IMR-90 (cell line): Measurements from ENCODE around the gene MACF1. TPM values are rescaled to one million over a fixed set of nuclear protein-coding genes. Genes with fewer than 3 reads are reported as not detected.

ENCODE experiments used
- ATAC-seq: fragments of 200-7000 bp; cut with Tn5 transposase; 2 replicates; pipeline ENCODE4 v1.9.1; 2020; ENCODE audit warnings: low read depth, mild to moderate bottlenecking, moderate library complexity
- BruUV-seq: library from RNA; stranded (reverse); fragments of 400-500 nt; replicated peaks from 2 replicates; lab custom pipeline; 2021; lab: Mats Ljungman, UMichigan
- CTCF ChIA-PET: fragments of 300-600 bp; formaldehyde crosslinking; extraction: SDS; loops from one replicate; lab custom pipeline; 2021; ENCODE audit warnings: antibody characterized with exemption; lab: Yijun Ruan, JAX
- POLR2A ChIA-PET: fragments of 300-600 bp; sonication (Branson Sonifier 250); formaldehyde crosslinking; loops from one replicate; lab custom pipeline; 2022; ENCODE audit warnings: antibody characterized with exemption; ENCODE audit not compliant: unreplicated experiment; lab: Charles Lee
- DNase-seq: peaks from one replicate; pipeline ENCODE4 v3.0.0; 2013
- H2AFZ ChIP-seq: replicated peaks from 2 replicates; pipeline ENCODE3; 2013; ENCODE audit warnings: low read length, mild to moderate bottlenecking; ENCODE audit not compliant: poor library complexity
- H2AK5ac ChIP-seq: 2 replicates; pipeline ENCODE4 v1.6.1; 2013; ENCODE audit warnings: low read depth, low read length, inconsistent platforms
- H2AK9ac ChIP-seq: replicated peaks from 2 replicates; pipeline ENCODE3; 2013; ENCODE audit warnings: mild to moderate bottlenecking, low read depth, low read length, moderate library complexity; ENCODE audit not compliant: poor library complexity
- H2BK120ac ChIP-seq: 2 replicates; pipeline ENCODE4 v1.6.1; 2013; ENCODE audit warnings: low read depth, low read length, inconsistent platforms
- H2BK15ac ChIP-seq: 3 replicates; pipeline ENCODE4 v1.6.1; 2013; ENCODE audit warnings: low read depth, low read length, inconsistent platforms
- H2BK20ac ChIP-seq: 2 replicates; pipeline ENCODE4 v1.6.1; 2013; ENCODE audit warnings: low read depth, mild to moderate bottlenecking, inconsistent platforms, low read length, moderate library complexity
- H2BK5ac ChIP-seq: 2 replicates; pipeline ENCODE4 v1.6.1; 2013; ENCODE audit warnings: mild to moderate bottlenecking, low read depth, low read length, inconsistent platforms; ENCODE audit not compliant: poor library complexity, severe bottlenecking
- H3K14ac ChIP-seq: replicated peaks from 2 replicates; pipeline ENCODE4 v1.6.1; 2013; ENCODE audit warnings: low read depth, low read length, inconsistent platforms
- H3K18ac ChIP-seq: 2 replicates; pipeline ENCODE4 v1.6.1; 2013; ENCODE audit warnings: low read depth, low read length, control low read depth
- H3K23ac ChIP-seq: 2 replicates; pipeline ENCODE4 v1.6.1; 2013; ENCODE audit warnings: low read depth, low read length, inconsistent platforms
- H3K27ac ChIP-seq: 2 replicates; pipeline ENCODE4 v1.5.1; 2013; ENCODE audit warnings: mild to moderate bottlenecking, control low read depth, low read length; ENCODE audit not compliant: insufficient read depth
- H3K27me3 ChIP-seq: 2 replicates; pipeline ENCODE4 v1.6.1; 2013; ENCODE audit warnings: low read length; ENCODE audit not compliant: control insufficient read depth, insufficient read depth
- H3K36me3 ChIP-seq: 2 replicates; pipeline ENCODE4 v1.6.1; 2013; ENCODE audit warnings: low read length, mixed read lengths; ENCODE audit not compliant: control insufficient read depth, insufficient read depth
- H3K4ac ChIP-seq: 2 replicates; pipeline ENCODE4 v1.6.1; 2013; ENCODE audit warnings: low read depth, low read length, inconsistent platforms
- H3K4me1 ChIP-seq: 2 replicates; pipeline ENCODE4 v1.6.1; 2013; ENCODE audit warnings: low read length, mixed read lengths; ENCODE audit not compliant: control insufficient read depth, insufficient read depth
- H3K4me2 ChIP-seq: 2 replicates; pipeline ENCODE4 v1.6.1; 2013; ENCODE audit warnings: low read depth, mild to moderate bottlenecking, control low read depth, low read length, moderate library complexity
- H3K4me3 ChIP-seq: 2 replicates; pipeline ENCODE4 v1.5.1; 2013; ENCODE audit warnings: low read depth, mild to moderate bottlenecking, control low read depth, low read length, moderate library complexity; ENCODE audit not compliant: insufficient read depth
- H3K56ac ChIP-seq: 2 replicates; pipeline ENCODE4 v1.6.1; 2013; ENCODE audit warnings: low read length, inconsistent platforms; ENCODE audit not compliant: insufficient read depth; ENCODE audit errors: extremely low read depth
- H3K79me1 ChIP-seq, 2 experiments: 2 replicates each; pipeline ENCODE4 v1.6.1; 2013; ENCODE audit warnings: low read length in 2 of 2, inconsistent platforms in 1 of 2, low read depth in 1 of 2
- H3K9ac ChIP-seq: 2 replicates; pipeline ENCODE4 v1.6.1; 2013; ENCODE audit warnings: low read depth, low read length, control low read depth
- H3K9me1 ChIP-seq: 2 replicates; pipeline ENCODE4 v1.6.1; 2013; ENCODE audit warnings: low read length, inconsistent platforms; ENCODE audit not compliant: insufficient read depth
- H3K9me3 ChIP-seq: 2 replicates; pipeline ENCODE4 v1.6.1; 2013; ENCODE audit warnings: low read length; ENCODE audit not compliant: control insufficient read depth, insufficient read depth
- H4K20me1 ChIP-seq: 2 replicates; pipeline ENCODE4 v1.6.1; 2013; ENCODE audit warnings: low read length, inconsistent platforms; ENCODE audit not compliant: insufficient read depth
- H4K5ac ChIP-seq: 2 replicates; pipeline ENCODE4 v1.6.1; 2013; ENCODE audit warnings: mild to moderate bottlenecking, low read depth, low read length, control low read depth
- H4K8ac ChIP-seq, 2 experiments: 2 replicates each; pipeline ENCODE4 v1.6.1; 2013; ENCODE audit warnings: low read depth in 2 of 2, low read length in 2 of 2, control low read depth in 1 of 2, inconsistent platforms in 1 of 2
- H4K91ac ChIP-seq: 2 replicates; pipeline ENCODE4 v1.6.1; 2013; ENCODE audit warnings: low read depth, low read length, inconsistent platforms; ENCODE audit not compliant: insufficient read depth
- BHLHE40 ChIP-seq: fragments of 150-350 bp; IDR thresholded peaks from 2 replicates; pipeline ENCODE4 v1.6.1; 2016; ENCODE audit warnings: mild to moderate bottlenecking, low read depth, low read length
- CEBPB ChIP-seq: IDR thresholded peaks from 2 replicates; pipeline ENCODE4 v1.6.1; 2012; ENCODE audit warnings: low read depth, low read length, improper control_type of control experiment
- CHD1 ChIP-seq: IDR thresholded peaks from 2 replicates; pipeline ENCODE4 v1.6.1; 2012; ENCODE audit warnings: low read depth, low read length, improper control_type of control experiment
- CTCF ChIP-seq: conservative IDR thresholded peaks from 2 replicates; pipeline ENCODE4 v1.5.1; 2012; ENCODE audit warnings: mild to moderate bottlenecking, low read depth, low read length, improper control_type of control experiment
- ELK1 ChIP-seq: fragments of 150-350 bp; IDR thresholded peaks from 2 replicates; pipeline ENCODE4 v1.6.1; 2016; ENCODE audit warnings: low read depth, mild to moderate bottlenecking, low read length, moderate library complexity, borderline replicate concordance
- MAFK ChIP-seq: IDR thresholded peaks from 2 replicates; pipeline ENCODE4 v1.6.1; 2012; ENCODE audit warnings: low read depth, low read length, improper control_type of control experiment
- MAZ ChIP-seq: IDR thresholded peaks from 2 replicates; pipeline ENCODE4 v1.6.1; 2012; ENCODE audit warnings: low read depth, mild to moderate bottlenecking, low read length, improper control_type of control experiment, moderate library complexity, borderline replicate concordance
- NFE2L2 ChIP-seq: fragments of 150-350 bp; IDR thresholded peaks from 2 replicates; pipeline ENCODE4 v1.6.1; 2016; ENCODE audit warnings: low read depth, mild to moderate bottlenecking, low read length
- POLR2A ChIP-seq: IDR thresholded peaks from 2 replicates; pipeline ENCODE4 v1.6.1; 2012; ENCODE audit warnings: mild to moderate bottlenecking, low read depth, low read length
- RCOR1 ChIP-seq: IDR thresholded peaks from 2 replicates; pipeline ENCODE4 v1.6.1; 2012; ENCODE audit warnings: mild to moderate bottlenecking, low read length, improper control_type of control experiment; ENCODE audit not compliant: insufficient replicate concordance
- RFX5 ChIP-seq: IDR thresholded peaks from 2 replicates; pipeline ENCODE4 v1.8.0; 2012; ENCODE audit warnings: low read depth, mild to moderate bottlenecking, low read length, moderate library complexity
- WGBS, 2 experiments: methylation state at CpG; one replicate each; pipeline versions ENCODE4 v1.1.5 to v1.1.7; 2013; ENCODE audit warnings: missing lambda C conversion rate in 2 of 2; ENCODE audit not compliant: insufficient read length in 1 of 2; ENCODE audit errors: extremely low coverage in 2 of 2; 5-methylcytosine and 5-hydroxymethylcytosine counted together
- dilution Hi-C: fragments of 300-500 bp; cut with HindIII; formaldehyde crosslinking; loops from one replicate; pipeline ENCODE4 v1.14.3; 2018; ENCODE audit warnings: low sequenced_read_pairs; ENCODE audit not compliant: unreplicated experiment
- in situ Hi-C: fragments of 300-500 bp; cut with MboI; formaldehyde crosslinking; loops from 3 replicates; pipeline ENCODE4 v1.14.3; 2019; ENCODE audit warnings: low sequenced_read_pairs, inconsistent platforms, mixed read lengths
- intact Hi-C: fragments of 100-400 bp; cut with micrococcal nuclease; formaldehyde crosslinking; loops from 2 replicates; pipeline ENCODE4 v1.10.0; 2022
- polyA plus RNA-seq, 3 experiments: library from polyadenylated mRNA; depleted of rRNA; stranded (reverse); fragments of >200 nt; gene quantifications; 2 replicates each; pipeline ENCODE4 v1.2.3, GENCODE V29; 2012; ENCODE audit warnings: low replicate concordance in 1 of 3
- total RNA-seq: library from RNA; depleted of rRNA; stranded (reverse); fragments of >200 nt; gene quantifications from 2 replicates; pipeline ENCODE4 v1.2.3, GENCODE V29; 2012

Gene MACF1
- total and polyA plus RNA-seq, 2 of the 4 experiments (the other 2 are of a cell fraction) = 67.6 to 369 TPM

GRCh38 chr1:39526466-39527189 is 322.1 kb downstream of the MACF1 start:
- no peak overlapping the region for H4K5ac ChIP-seq
- no peak overlapping the region for H2BK120ac ChIP-seq
- no peak overlapping the region for H3K9ac ChIP-seq
- no peaks in the 10 kb centered on the region for H3K4me1 ChIP-seq
- H2AK5ac ChIP-seq = no peak overlapping the region
- in situ Hi-C loops (loop anchor here (25.0 kb wide), 1 partner anchor 664 kb away; the partner anchor contains the start of genes MYCBP and RRAGC), intact Hi-C loops (no loop called here), dilution Hi-C loops (no loop called here)
- no peak overlapping the region for H3K4me3 ChIP-seq
- BruUV-seq = no TSS peak
- H3K23ac ChIP-seq = no peak overlapping the region
- H4K20me1 ChIP-seq = no peaks in the 10 kb centered on the region
- CTCF ChIA-PET = no interaction called here
- H2BK20ac ChIP-seq = no peak overlapping the region
- no peak overlapping the region for H3K18ac ChIP-seq
- no peak overlapping the region for H3K4me2 ChIP-seq
- no peak overlapping the region for H3K4ac ChIP-seq
- no peak overlapping the region for H3K14ac ChIP-seq
- DNase-seq (no peak), ATAC-seq (no peak)
- H3K9me3 ChIP-seq = no peaks in the 10 kb centered on the region
- H4K8ac ChIP-seq = no peak overlapping the region
- no peak overlapping the region for H2BK5ac ChIP-seq
- H2BK15ac ChIP-seq = no peak overlapping the region
- H3K36me3 ChIP-seq = peaks cover 26% of the 10 kb centered on the region
- no peaks in the 10 kb centered on the region for H3K9me1 ChIP-seq
- H2AFZ ChIP-seq = no peak overlapping the region
- no peak overlapping the region for H3K56ac ChIP-seq
- no peak for TF ChIP-seq BHLHE40
- TF ChIP-seq MAFK = no peak
- TF ChIP-seq CHD1 = no peak
- no peak for TF ChIP-seq NFE2L2
- no peak for TF ChIP-seq CTCF
- no peak for TF ChIP-seq CEBPB
- TF ChIP-seq POLR2A = no peak
- TF ChIP-seq ELK1 = no peak
- no peak for TF ChIP-seq RCOR1
- no peak for TF ChIP-seq MAZ
- no peak for TF ChIP-seq RFX5
- H3K27me3 ChIP-seq = no peaks in the 10 kb centered on the region
- H2AK9ac ChIP-seq = no peak overlapping the region
- no peak overlapping the region for H4K91ac ChIP-seq
- no peak overlapping the region for H3K27ac ChIP-seq
- WGBS, 2 experiments = 90% methylated on average over 2 of the region's 11 CpGs; no CpG with 5 or more reads in 1 of the 2 experiments
- POLR2A ChIA-PET = no interaction called here
- no peaks in the 10 kb centered on the region for H3K79me1 ChIP-seq
